WI38 (cell line): ENCODE data around the gene MYH7.

ENCODE experiments used
- H3K4me3 ChIP-seq: 2 replicates; pipeline ENCODE4 v1.5.1; 2011; ENCODE audit warnings: low read depth, mild to moderate bottlenecking, control low read depth, low read length
- TF ChIP-seq, protein P1 (sequence below): IDR thresholded peaks from 2 replicates; pipeline ENCODE4 v1.5.1; 2012; ENCODE audit warnings: low read depth, mild to moderate bottlenecking, control low read depth, low read length

Gene MYH7

DNA sequence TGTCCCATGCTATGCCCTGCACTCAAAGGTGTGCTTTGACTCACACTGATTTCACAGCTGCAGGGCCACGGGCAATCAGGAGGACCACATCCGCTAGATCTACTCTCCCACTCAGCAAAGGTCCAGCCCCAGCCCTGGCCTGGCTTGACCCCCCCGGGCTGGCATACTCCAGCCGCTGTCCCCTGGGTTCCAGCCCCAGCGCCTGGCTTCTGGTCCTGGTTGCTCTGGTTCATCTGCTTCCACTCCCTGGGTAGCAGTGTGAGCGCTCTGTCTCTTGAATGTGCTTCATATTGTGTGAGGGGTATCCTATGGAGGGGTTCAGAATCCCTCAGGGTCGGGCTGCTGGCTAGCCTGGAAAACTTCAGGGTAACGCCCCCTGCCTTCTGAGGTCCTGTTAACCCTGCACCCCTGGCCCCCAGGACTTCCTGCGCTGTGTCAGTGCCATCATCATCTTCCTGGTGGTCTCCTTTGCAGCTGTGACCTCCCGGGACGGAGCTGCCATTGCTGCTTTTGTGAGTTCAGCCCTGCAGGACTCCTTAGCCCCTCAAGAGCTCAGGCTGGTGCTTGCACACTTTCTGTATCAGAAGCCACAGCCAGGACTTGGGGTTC is 56.7 kb downstream of the MYH7 start:
- TF ChIP-seq, protein P1, sequence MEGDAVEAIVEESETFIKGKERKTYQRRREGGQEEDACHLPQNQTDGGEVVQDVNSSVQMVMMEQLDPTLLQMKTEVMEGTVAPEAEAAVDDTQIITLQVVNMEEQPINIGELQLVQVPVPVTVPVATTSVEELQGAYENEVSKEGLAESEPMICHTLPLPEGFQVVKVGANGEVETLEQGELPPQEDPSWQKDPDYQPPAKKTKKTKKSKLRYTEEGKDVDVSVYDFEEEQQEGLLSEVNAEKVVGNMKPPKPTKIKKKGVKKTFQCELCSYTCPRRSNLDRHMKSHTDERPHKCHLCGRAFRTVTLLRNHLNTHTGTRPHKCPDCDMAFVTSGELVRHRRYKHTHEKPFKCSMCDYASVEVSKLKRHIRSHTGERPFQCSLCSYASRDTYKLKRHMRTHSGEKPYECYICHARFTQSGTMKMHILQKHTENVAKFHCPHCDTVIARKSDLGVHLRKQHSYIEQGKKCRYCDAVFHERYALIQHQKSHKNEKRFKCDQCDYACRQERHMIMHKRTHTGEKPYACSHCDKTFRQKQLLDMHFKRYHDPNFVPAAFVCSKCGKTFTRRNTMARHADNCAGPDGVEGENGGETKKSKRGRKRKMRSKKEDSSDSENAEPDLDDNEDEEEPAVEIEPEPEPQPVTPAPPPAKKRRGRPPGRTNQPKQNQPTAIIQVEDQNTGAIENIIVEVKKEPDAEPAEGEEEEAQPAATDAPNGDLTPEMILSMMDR: no peak

DNA sequence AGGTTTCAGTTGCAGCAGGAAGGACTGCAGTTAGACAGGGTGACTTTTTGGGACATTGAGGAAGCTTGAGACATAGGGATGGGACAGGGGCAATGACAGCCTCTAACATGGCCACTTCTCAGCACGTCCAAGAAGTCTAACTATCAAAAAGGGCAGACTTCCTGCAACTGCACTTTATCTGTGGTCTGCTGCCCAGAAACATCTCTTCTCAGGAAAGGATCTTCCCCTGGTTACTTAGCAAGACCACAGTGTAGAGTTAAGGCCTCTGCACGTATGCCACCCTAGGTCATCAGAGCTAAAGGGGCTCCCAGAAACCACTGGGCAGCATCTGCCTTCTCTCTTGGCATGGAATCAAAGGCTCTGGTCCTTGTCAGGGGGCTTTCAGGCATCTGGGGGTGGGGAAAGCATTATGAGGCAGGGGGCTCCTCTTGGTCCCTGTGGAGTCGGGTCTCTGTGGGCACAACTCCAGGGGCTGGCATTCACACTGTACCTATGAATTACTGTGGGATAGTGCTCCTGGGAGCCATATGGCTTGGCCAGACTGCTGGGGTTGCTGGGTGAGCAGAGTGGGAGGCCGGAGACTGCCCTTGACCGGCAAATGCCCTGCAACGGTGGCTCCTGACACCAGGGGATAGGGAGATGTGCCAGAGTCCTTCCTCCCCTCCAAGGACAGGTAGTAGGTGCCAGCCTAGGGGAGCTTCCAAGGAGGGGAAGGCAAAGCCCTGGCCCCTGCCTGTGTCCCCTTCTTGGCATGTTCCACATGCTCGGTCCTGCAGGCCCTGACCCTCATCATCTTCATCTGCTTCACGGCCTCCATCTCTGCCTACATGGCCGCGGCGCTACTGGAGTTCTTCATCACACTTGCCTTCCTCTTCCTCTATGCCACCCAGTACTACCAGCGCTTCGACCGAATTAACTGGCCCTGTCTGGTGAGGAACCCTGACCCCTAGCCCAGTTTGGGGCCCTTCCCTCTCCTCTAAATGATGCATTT is 57.6 kb downstream of the MYH7 start:
- no peak overlapping the region for H3K4me3 ChIP-seq
- TF ChIP-seq, protein P1: no peak

More for the DNA sequence above, 56.7 kb downstream of the MYH7 start:
- H3K4me3 ChIP-seq: no peak overlapping the region

DNA sequence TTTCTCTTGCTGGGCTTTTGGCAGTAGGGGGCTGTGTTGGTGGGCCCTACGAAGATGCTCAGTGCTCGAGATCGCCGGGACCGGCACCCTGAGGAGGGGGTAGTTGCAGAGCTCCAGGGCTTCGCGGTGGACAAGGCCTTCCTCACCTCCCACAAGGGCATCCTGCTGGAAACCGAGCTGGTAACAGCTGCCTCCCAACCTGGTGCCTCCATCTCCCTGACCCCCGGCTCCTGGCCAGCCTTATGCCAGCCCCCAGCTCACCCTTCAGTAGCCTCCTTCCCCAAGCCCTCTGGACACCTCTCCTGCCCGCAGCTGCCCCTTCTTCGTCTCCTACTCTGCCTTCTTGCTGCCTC is 58.3 kb downstream of the MYH7 start:
- TF ChIP-seq, protein P1: no peak
- H3K4me3 ChIP-seq: no peak overlapping the region

DNA sequence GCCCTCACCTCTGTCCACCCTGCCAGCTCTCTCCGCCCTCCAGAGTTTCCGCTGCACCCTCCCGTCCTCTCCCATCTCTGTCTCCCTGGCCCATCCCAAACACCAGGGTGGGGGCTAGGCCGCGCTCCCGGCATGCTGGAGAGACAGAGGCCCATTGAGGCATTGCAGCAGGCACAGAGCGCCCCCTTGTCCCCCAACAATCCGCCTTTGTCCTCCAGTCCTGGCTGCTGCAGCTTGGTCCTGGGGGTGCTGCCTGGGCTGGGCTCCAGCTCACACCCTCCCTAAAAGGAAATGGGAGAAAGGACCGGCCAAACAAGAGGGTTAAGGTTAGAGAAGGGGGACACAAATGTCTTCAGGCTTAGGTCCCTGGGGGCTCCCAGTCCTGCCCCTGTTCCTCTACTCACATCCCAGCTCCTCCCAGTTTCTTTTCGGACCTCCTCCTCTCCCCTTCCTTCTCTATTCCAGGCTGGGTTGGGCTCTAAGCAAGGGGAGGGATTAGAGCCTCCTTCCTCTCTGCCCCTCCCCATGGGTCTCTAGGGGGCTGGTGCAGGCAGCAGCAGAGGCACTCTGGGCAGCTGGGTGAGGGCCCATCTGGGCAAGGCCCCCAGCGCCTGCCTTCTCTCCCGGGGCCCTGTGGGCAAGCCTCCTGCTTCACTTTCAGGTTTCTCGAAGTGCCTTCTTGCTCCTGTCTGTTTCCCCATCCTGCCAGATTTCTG is 58.8 kb downstream of the MYH7 start, which contains the start of gene CMTM5:
TSS of gene CMTM5 (plus strand) at position 565 of the 716 bp plus-strand sequence. CDS start 206 bp downstream, outside the sequence.
- TF ChIP-seq, protein P1: no peak
- no peak within 1 kb of the TSS for H3K4me3 ChIP-seq

DNA sequence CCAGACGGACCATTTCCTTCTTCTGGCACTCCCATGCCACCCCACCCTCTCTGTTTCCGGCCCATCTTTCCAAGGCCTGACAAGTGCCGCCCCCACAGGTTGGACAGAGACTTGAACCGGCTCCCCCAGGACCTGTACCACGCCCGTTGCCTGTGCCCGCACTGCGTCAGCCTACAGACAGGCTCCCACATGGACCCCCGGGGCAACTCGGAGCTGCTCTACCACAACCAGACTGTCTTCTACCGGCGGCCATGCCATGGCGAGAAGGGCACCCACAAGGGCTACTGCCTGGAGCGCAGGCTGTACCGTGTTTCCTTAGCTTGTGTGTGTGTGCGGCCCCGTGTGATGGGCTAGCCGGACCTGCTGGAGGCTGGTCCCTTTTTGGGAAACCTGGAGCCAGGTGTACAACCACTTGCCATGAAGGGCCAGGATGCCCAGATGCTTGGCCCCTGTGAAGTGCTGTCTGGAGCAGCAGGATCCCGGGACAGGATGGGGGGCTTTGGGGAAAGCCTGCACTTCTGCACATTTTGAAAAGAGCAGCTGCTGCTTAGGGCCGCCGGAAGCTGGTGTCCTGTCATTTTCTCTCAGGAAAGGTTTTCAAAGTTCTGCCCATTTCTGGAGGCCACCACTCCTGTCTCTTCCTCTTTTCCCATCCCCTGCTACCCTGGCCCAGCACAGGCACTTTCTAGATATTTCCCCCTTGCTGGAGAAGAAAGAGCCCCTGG is 59.8 kb downstream of the MYH7 start:
- no peak overlapping the region for H3K4me3 ChIP-seq
- TF ChIP-seq, protein P1: no peak

DNA sequence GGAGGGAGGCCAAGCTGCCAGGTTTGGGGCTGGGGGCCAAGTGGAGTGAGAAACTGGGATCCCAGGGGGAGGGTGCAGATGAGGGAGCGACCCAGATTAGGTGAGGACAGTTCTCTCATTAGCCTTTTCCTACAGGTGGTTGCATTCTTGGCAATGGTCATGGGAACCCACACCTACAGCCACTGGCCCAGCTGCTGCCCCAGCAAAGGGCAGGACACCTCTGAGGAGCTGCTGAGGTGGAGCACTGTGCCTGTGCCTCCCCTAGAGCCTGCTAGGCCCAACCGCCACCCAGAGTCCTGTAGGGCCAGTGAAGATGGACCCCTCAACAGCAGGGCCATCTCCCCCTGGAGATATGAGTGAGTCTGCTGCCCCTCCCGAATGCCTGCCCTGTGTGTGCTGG is 62.4 kb downstream of the MYH7 start:
- TF ChIP-seq, protein P1: no peak

More for the DNA sequence above, 62.4 kb downstream of the MYH7 start:
- no peak overlapping the region for H3K4me3 ChIP-seq
